HCT116 (cell line): ENCODE data around the gene PPFIA1. TPM values are rescaled to one million over a fixed set of nuclear protein-coding genes. Genes with fewer than 3 reads are reported as not detected.

Experiments
- ATAC-seq: fragments of 200-7000 bp; cut with Tn5 transposase; 2 replicates; pipeline ENCODE4 v1.9.1; 2020; ENCODE audit warnings: mild to moderate bottlenecking, moderate library complexity
- BruUV-seq: library from RNA; stranded (reverse); fragments of 400-500 nt; replicated peaks from 2 replicates; lab custom pipeline; 2021; lab: Mats Ljungman, UMichigan
- CTCF ChIA-PET: fragments of 300-600 bp; sonication (Branson Sonifier 250); formaldehyde crosslinking; loops from one replicate; lab custom pipeline; 2021; ENCODE audit warnings: antibody characterized with exemption; lab: Charles Lee
- POLR2A ChIA-PET: fragments of 300-600, 350-600 bp; sonication (Branson Sonifier 250); formaldehyde crosslinking; loops from one replicate; lab custom pipeline; 2021; ENCODE audit warnings: antibody characterized with exemption; lab: Charles Lee
- RAD21 ChIA-PET, 2 experiments: fragments of 300-600 bp; sonication (Branson Sonifier 250); formaldehyde crosslinking; loops; one replicate each; lab custom pipeline; 2023; ENCODE audit warnings: low total read pairs in 2 of 2; ENCODE audit not compliant: uncharacterized antibody in 2 of 2, unreplicated experiment in 2 of 2, low non-redundant PET in 1 of 2; lab: Charles Lee
- DNase-seq: peaks from one replicate; pipeline ENCODE4 v3.0.0-alpha.2; 2010; ENCODE audit warnings: low read depth, low spot score
- H2AFZ ChIP-seq: fragments of 200-600 bp; shearing (Covaris generic), sonication (generic); 2 replicates; pipeline ENCODE4 v1.6.1; 2017; ENCODE audit warnings: low read depth, mixed run types, mixed read lengths, antibody characterized with exemption, low read length; ENCODE audit not compliant: poor library complexity, severe bottlenecking
- H3K27ac ChIP-seq: 2 replicates; pipeline ENCODE4 v1.5.1; 2012; ENCODE audit warnings: low read depth, low read length
- H3K27me3 ChIP-seq: fragments of 200-600 bp; sonication (generic); 2 replicates; pipeline ENCODE4 v1.6.1; 2016; ENCODE audit warnings: mixed run types, low read length, mixed read lengths; ENCODE audit not compliant: insufficient read depth
- H3K36me3 ChIP-seq, 2 experiments: fragments of 200-500 bp in 1 of 2; fragments of 200-600 bp in 1 of 2; sonication (Bioruptor generic) in 1 of 2; sonication (generic) in 1 of 2; 2 replicates each; pipeline versions ENCODE4 v1.5.1 to v1.6.1; 2014 to 2016; ENCODE audit warnings: low read length in 2 of 2, inconsistent platforms in 1 of 2, mixed read lengths in 1 of 2, mixed run types in 1 of 2; ENCODE audit not compliant: insufficient read depth in 2 of 2, control insufficient read depth in 1 of 2
- H3K4me1 ChIP-seq, 2 experiments: fragments of 200-600 bp in 1 of 2; sonication (generic) in 1 of 2; 2 replicates each; pipeline versions ENCODE4 v1.5.1 to v1.6.1; 2012 to 2017; ENCODE audit warnings: low read length in 2 of 2, inconsistent platforms in 1 of 2, mild to moderate bottlenecking in 1 of 2, mixed read lengths in 1 of 2, mixed run types in 1 of 2, moderate library complexity in 1 of 2; ENCODE audit not compliant: insufficient read depth in 2 of 2, control insufficient read depth in 1 of 2
- H3K4me2 ChIP-seq: fragments of 200-600 bp; sonication (generic); 2 replicates; pipeline ENCODE4 v1.6.1; 2017; ENCODE audit warnings: mixed run types, low read length, mixed read lengths
- H3K4me3 ChIP-seq, 2 experiments: fragments of 200-600 bp in 1 of 2; sonication (generic) in 1 of 2; replicated peaks in 1 of 2; 2 replicates each; pipeline ENCODE4 v1.5.1; 2011 to 2016; ENCODE audit warnings: low read length in 2 of 2, control low read depth in 1 of 2, low read depth in 1 of 2, mild to moderate bottlenecking in 1 of 2, mixed read lengths in 1 of 2, mixed run types in 1 of 2
- H3K79me2 ChIP-seq: fragments of 200-600 bp; sonication (generic); 2 replicates; pipeline ENCODE4 v1.6.1; 2017; ENCODE audit warnings: mild to moderate bottlenecking, mixed run types, low read length, moderate library complexity, mixed read lengths; ENCODE audit not compliant: insufficient read depth
- H3K9ac ChIP-seq: fragments of 200-600 bp; sonication (generic); 2 replicates; pipeline ENCODE4 v1.6.1; 2016; ENCODE audit warnings: low read length, mixed read lengths
- H3K9me2 ChIP-seq: fragments of 200-600 bp; sonication (generic), shearing (Covaris generic); 2 replicates; pipeline ENCODE4 v1.6.1; 2017; ENCODE audit warnings: mixed run types, mild to moderate bottlenecking, moderate library complexity; ENCODE audit not compliant: insufficient read depth
- H3K9me3 ChIP-seq, 2 experiments: fragments of 200-500 bp in 1 of 2; fragments of 200-600 bp in 1 of 2; sonication (Bioruptor generic) in 1 of 2; sonication (generic) in 1 of 2; 2 replicates each; pipeline ENCODE4 v1.6.1; 2014 to 2017; ENCODE audit warnings: low read length in 2 of 2, mixed read lengths in 2 of 2, inconsistent platforms in 1 of 2, low read depth in 1 of 2, mild to moderate bottlenecking in 1 of 2, mixed run types in 1 of 2, moderate library complexity in 1 of 2; ENCODE audit not compliant: control insufficient read depth in 1 of 2, insufficient read depth in 1 of 2
- H4K20me1 ChIP-seq: fragments of 200-600 bp; sonication (generic), shearing (Covaris generic); 2 replicates; pipeline ENCODE4 v1.6.1; 2017; ENCODE audit warnings: mixed run types, mild to moderate bottlenecking, moderate library complexity; ENCODE audit not compliant: insufficient read depth
- CEBPB ChIP-seq: IDR thresholded peaks from 2 replicates; pipeline ENCODE4 v1.6.1; 2012; ENCODE audit warnings: low read depth
- POLR2AphosphoS5 ChIP-seq: IDR thresholded peaks from 2 replicates; pipeline ENCODE4 v1.6.1; 2011; ENCODE audit warnings: mild to moderate bottlenecking, low read depth, low read length, moderate library complexity
- SIN3A ChIP-seq: IDR thresholded peaks from 2 replicates; pipeline ENCODE4 v1.6.1; 2012; ENCODE audit warnings: low read depth
- ZNF274 ChIP-seq: fragments of 200-500 bp; sonication (Bioruptor generic); IDR thresholded peaks from 2 replicates; pipeline ENCODE4 v1.6.1; 2014; ENCODE audit warnings: mild to moderate bottlenecking, low read depth, low read length, inconsistent platforms
- intact Hi-C: fragments of 100-400 bp; cut with micrococcal nuclease; formaldehyde crosslinking; loops from 2 replicates; pipeline ENCODE4 v1.10.0; 2022
- total RNA-seq: library from RNA; stranded (reverse); gene quantifications from one replicate; pipeline ENCODE4 v1.2.1, GENCODE V29; 2021; ENCODE audit not compliant: unreplicated experiment
- TF ChIP-seq, protein P1 (sequence below): IDR thresholded peaks from 2 replicates; pipeline ENCODE4 v1.6.1; 2012
- TF ChIP-seq, protein P2 (sequence below): IDR thresholded peaks from 2 replicates; pipeline ENCODE4 v1.6.1; 2012; ENCODE audit warnings: low read depth

Gene PPFIA1
- total RNA-seq, 1 experiment from 2014 or later, result 48.6 TPM

GRCh38 chr11:70427436-70427835 is 156.9 kb downstream of the PPFIA1 start (continued):
- TF ChIP-seq ZNF274, result no peak
- TF ChIP-seq, all 23 proteins: peak for 0

- no peak overlapping the region for H3K4me2 ChIP-seq
- POLR2A ChIA-PET, result no interaction called here
- CTCF ChIA-PET, result no interaction called here
- H3K4me3 ChIP-seq, result no peak overlapping the region
- H3K4me1 ChIP-seq, result no peaks in the 10 kb centered on the region
- H3K27ac ChIP-seq, result no peak overlapping the region
- H3K36me3 ChIP-seq, result peaks cover 46 to 56% of the 10 kb centered on the region in 2 experiments; a peak in 3 of 4 replicates
- H3K9me2 ChIP-seq, result no peaks in the 10 kb centered on the region
- TF ChIP-seq POLR2AphosphoS5 (no peak), SIN3A (no peak), CEBPB (no peak)
- TF ChIP-seq, protein P1, sequence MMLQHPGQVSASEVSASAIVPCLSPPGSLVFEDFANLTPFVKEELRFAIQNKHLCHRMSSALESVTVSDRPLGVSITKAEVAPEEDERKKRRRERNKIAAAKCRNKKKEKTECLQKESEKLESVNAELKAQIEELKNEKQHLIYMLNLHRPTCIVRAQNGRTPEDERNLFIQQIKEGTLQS, result no peak
- TF ChIP-seq, protein P2, sequence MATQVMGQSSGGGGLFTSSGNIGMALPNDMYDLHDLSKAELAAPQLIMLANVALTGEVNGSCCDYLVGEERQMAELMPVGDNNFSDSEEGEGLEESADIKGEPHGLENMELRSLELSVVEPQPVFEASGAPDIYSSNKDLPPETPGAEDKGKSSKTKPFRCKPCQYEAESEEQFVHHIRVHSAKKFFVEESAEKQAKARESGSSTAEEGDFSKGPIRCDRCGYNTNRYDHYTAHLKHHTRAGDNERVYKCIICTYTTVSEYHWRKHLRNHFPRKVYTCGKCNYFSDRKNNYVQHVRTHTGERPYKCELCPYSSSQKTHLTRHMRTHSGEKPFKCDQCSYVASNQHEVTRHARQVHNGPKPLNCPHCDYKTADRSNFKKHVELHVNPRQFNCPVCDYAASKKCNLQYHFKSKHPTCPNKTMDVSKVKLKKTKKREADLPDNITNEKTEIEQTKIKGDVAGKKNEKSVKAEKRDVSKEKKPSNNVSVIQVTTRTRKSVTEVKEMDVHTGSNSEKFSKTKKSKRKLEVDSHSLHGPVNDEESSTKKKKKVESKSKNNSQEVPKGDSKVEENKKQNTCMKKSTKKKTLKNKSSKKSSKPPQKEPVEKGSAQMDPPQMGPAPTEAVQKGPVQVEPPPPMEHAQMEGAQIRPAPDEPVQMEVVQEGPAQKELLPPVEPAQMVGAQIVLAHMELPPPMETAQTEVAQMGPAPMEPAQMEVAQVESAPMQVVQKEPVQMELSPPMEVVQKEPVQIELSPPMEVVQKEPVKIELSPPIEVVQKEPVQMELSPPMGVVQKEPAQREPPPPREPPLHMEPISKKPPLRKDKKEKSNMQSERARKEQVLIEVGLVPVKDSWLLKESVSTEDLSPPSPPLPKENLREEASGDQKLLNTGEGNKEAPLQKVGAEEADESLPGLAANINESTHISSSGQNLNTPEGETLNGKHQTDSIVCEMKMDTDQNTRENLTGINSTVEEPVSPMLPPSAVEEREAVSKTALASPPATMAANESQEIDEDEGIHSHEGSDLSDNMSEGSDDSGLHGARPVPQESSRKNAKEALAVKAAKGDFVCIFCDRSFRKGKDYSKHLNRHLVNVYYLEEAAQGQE, result no peak
- ATAC-seq, result no peak
- no peaks in the 10 kb centered on the region for H4K20me1 ChIP-seq
- no peak overlapping the region for H2AFZ ChIP-seq
- RAD21 ChIA-PET, result no interaction called here
- no TSS peak for BruUV-seq
- H3K9me3 ChIP-seq, result no peaks in the 10 kb centered on the region
- peaks cover 12% of the 10 kb centered on the region; the same call in 1 of the 2 replicates for H3K79me2 ChIP-seq
- DNase-seq, result no peak
- intact Hi-C loops, result no loop called here
- no peaks in the 10 kb centered on the region for H3K27me3 ChIP-seq
- no peak overlapping the region for H3K9ac ChIP-seq
These were observed 158.4 kb downstream of the PPFIA1 start for GRCh38 chr11:70428701-70429427.
